GM12872 (cell line): ENCODE results near the gene PPP2R2D.

Experiments
- TF ChIP-seq, protein P1 (sequence below): IDR thresholded peaks from 3 replicates; pipeline ENCODE4 v1.5.1; 2011; ENCODE audit warnings: low read depth, mild to moderate bottlenecking, low read length, moderate library complexity; ENCODE audit not compliant: insufficient read depth

Gene PPP2R2D

DNA sequence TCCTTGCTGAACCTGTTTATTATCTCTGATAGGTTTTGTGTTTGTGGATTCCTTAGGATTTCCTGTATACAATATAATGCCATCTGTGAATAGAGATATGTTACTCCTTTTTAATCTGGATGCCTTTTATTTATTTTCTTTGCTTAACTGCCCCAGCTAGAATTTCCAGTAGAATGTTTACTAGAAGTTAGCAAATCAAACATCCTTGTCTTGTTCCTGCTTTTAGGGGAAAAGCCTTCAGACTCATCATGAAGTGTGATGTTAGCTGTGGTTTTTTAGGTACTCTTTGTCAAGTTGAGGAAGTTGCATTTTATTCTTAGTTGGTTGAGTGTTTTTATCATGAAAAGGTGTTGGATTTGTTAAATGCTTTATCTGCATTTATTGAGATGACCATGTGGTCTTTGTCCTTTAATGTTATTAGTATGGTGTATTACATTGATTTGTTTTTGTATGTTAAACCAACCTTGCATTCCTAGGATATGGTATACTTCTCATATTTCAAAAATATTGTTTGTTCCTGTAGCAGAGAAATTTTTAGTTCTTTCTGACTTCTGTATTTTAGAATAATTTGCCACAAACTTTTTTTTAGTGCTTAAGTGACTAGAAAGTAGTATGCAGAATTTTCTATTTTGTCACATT, 24.3 kb downstream of the PPP2R2D start:
- TF ChIP-seq, protein P1, sequence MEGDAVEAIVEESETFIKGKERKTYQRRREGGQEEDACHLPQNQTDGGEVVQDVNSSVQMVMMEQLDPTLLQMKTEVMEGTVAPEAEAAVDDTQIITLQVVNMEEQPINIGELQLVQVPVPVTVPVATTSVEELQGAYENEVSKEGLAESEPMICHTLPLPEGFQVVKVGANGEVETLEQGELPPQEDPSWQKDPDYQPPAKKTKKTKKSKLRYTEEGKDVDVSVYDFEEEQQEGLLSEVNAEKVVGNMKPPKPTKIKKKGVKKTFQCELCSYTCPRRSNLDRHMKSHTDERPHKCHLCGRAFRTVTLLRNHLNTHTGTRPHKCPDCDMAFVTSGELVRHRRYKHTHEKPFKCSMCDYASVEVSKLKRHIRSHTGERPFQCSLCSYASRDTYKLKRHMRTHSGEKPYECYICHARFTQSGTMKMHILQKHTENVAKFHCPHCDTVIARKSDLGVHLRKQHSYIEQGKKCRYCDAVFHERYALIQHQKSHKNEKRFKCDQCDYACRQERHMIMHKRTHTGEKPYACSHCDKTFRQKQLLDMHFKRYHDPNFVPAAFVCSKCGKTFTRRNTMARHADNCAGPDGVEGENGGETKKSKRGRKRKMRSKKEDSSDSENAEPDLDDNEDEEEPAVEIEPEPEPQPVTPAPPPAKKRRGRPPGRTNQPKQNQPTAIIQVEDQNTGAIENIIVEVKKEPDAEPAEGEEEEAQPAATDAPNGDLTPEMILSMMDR = no peak

DNA sequence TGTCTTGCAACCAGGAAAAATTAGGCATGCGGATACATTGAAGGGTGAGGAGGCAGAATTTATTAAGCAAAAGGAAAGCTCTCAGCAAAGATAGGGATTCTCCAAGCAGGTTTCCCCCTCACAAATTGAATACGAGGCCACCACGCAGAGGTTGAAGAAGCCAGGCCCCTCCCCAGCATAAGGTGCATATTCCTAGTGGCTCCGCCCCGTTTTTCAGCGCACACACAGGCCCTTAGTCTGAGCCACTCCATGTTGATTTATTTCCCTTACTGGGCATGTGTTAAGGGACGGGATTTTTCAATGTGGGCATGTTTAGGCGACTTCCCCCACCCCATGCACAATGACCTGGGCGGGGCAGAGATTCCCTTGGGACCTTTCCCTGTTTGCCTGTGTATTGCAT, 24.9 kb downstream of the PPP2R2D start:
- TF ChIP-seq, protein P1 = no peak

DNA sequence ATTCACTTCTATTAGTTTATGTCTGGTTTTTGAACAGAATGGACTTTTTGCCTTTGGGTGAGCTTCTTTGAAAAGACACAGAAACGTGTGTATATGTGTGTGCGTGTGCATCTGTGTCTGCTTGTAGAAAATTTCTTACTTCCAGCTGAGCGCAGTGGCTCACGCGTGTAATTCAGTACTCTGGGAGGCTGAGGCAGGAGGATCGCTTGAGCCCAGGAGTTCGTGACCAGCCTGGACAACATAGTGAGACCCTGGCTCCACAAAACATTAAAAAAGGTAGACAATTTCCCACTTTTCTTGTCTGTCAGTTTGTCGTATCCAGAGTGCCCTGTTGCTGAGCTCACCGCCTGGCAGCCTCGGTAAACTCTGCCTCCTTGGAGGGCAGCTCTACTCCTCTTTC, 25.4 kb downstream of the PPP2R2D start:
- TF ChIP-seq, protein P1 = no peak

DNA sequence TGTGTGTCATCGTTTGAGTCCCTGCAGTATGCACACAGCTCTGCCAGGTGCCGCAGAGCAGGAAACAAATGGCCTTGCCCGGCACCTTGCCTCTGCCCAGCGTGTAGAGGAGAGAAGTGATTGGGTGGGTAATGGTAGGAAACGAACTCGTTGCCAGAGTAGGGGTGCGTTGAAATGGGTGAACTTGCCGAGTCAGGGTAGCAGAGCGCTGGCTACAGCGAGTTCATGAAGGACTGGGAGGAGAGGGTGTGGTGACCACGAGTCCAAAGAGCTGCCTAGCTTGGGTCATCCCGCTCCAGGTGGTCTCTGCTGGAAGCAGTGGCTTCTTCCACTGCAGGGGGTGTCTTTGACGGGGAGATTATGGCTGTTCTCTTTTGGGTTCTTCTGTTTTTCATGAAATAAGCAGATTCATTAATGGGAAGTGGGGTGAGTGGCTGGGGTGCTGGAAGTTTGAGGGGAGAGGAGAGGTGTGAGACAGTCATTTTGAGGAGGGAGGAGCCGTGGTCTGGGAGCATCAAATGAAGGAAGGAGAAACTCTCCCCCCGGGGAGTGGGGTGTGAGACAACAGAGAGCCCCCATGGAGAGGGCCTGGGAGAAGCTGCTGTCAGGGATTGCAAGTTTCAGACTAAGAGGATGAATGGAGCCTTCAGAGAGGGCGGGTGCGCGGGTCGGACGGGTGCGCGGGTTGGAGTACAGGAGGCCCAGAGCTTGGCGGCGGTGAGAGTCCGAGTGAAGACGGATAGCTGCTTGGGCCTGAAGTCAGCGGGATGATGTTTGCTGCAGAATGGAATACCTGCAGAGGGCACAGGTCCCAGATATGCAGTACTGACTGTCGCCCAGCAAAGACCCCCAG, 26.2 kb downstream of the PPP2R2D start:
- TF ChIP-seq, protein P1 = no peak

DNA sequence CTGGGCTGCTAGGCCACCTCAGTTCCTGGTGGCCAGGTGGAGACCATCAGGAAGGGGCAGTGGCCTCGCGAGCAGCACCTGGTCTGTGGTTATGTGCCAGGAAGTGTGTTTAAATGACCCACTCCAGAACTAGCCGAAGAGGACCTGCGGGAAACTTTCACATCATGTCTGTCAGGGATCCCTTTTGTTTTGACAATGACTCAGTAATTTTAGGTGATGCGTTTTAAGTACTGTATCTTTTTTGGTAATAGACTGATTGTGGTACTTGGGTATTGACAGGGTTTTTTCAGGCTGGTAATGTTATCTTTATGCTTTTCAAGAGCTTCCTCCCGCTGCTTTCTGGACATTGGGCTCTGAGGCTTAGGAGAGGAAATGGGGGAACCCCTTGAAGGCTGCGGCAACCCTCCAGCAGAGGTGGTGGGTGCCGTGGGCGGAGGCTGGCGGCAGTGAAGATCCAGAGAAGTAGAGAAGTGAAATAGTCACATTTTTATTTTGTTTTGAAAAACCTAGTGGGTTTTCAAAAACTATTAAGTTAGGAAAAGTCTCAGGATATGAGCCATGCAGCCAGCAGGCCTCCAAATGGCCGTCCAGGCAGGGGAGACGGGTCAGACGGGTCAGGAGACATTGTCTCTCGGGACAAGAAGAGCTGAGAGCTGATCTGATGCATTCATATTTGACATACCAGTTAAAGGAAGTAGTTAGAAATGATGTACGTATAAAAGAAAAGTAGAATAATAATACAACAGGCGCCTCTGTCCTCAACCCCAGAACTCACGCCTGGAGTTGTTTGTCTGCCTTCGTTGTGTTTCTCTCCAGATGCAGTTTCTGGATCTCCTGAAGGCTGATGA, 27.7 kb downstream of the PPP2R2D start:
- TF ChIP-seq, protein P1 = no peak

DNA sequence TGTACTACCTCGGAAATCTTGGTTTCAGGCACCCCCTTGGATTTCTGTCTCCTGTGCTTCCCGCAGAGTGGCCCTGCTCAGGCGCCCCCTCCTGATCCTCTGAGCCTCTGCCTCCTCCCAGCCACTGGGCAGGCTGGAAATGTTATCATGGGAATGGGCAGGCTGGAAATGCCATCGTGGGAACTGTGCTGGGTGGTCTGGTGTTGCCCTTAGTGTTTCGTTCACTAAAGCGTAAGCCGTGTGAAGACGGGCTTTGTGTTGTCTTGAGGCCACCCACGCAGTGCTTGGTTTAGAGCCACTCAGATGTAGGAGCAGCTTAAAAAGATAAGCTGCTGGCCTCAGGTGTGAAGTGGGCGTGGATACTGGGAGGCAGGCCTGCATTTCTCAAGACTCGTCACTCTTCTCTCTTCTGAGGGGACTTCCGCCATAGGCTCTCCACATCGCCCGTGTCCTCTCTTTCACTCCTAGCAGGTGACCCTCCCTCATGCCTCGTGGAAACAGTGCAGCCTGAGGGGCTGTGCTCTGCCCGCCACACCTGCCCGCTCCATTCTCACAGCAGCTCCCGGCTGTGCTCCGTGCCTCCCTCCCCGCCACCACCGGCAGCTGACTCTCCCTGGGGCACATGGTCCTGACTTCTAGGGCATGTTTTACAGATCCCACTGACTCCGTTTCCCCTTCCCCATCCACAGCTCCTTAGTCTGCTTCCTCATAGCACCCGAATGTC, 28.5 kb downstream of the PPP2R2D start:
- TF ChIP-seq, protein P1 = no peak
